Raji (cell line): ENCODE results near the gene MKX.

Source experiments
- POLR2A ChIP-seq: IDR thresholded peaks from 2 replicates; pipeline ENCODE4 v1.6.1; 2011; ENCODE audit warnings: low read depth, low read length, control low read depth; ENCODE audit not compliant: insufficient read depth

Gene MKX

DNA sequence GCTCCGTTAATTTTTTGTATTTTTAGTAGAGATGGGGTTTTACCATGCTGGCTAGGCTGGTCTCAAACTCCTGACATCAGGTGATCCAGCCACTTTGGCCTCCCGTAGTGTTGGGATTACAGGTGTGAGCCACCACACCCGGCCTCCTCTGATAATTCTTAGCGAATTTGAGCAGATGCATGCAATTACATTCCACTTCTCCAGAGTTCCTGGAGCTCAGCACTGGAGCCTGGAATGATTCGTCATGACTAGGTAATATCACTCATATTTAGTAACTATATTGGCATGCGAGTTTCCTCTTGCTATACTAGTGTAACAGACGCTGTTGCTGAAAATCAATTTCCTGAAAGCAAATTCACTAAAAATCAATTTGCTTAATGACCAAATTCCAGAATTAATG lies 86.8 kb downstream of the MKX start:
- no peak for TF ChIP-seq POLR2A

DNA sequence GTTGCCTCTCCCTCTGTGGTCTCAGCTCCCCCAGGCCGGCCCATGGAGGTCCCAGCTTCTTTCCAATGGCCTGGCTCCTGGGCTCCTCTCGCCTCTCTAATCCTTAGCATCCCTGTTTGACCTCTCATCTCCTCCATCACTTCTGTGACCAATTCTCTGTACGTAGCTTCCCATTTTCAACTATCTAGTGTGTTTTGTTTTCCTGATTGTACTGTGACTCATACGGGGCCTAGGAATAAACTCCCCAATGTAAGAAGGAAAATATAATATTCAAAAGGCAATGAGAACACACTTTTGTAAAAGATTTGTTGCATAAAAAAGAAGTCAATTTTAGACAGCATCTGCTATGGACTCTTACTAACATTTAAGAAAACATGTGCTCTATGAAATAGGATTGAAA lies 90.3 kb downstream of the MKX start:
- no peak for TF ChIP-seq POLR2A

DNA sequence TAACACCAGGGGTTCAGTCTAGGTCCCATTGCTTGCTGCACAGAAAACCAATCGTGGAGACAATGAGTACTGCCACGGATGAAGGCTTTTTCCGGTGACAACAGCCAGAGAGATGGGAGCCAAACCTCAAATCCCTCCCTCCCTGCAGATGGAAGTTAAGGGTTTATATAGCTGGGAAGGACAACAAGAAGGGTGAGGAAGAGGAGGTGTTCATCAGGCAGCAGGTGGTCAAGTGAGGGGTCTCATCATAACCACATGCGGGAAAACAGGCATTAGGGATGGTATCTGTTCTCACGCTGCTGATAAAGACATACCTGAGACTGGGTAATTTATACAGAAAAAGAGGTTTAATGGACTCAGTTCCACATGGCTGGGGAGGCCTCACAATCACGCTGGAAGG lies 91.3 kb downstream of the MKX start:
- no peak for TF ChIP-seq POLR2A

DNA sequence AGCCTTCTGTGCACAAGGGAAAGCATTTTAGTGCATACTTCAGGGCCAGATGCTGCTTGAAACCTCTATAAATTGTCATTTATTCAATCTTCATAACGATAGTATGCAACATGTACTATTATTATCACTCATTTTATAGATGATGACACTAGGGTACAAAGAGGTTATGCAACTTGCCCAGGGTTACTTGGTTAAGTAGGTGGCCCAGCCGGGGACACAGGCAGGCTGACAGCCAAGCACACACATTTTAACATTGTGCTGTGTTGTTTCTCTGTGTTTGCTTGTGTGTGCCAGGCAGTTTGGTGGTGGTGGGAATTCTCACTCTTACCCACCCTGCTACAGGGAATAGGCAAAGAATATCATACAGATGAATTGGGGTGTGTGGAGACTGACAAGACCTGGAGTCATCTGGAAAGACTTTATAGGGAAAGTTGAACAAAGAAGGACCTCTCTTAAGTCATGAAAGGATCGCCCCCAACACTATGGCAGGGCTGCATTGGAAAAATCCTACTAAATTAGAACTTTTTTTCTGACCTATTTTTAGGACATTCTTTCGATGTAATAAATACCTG lies 98.9 kb downstream of the MKX start:
- no peak for TF ChIP-seq POLR2A

DNA sequence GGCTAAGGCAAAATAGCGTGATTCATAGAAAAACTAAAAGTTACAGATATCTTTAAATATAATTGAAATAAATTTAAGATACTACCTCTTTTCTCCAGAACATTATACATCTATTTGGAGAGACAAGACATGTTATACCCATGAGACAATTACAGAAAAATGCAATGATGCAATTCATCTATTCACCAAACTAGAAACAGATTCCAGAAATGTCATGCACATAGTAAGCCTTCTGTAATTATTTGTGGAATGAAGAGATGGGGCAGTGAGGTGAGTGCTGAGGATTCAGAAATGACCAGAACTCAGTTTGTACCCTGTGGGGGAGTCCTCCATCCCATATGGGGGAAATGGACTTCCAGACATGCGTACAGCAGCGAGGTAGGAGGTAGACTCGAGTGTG lies 99.4 kb downstream of the MKX start:
- TF ChIP-seq POLR2A = no peak

DNA sequence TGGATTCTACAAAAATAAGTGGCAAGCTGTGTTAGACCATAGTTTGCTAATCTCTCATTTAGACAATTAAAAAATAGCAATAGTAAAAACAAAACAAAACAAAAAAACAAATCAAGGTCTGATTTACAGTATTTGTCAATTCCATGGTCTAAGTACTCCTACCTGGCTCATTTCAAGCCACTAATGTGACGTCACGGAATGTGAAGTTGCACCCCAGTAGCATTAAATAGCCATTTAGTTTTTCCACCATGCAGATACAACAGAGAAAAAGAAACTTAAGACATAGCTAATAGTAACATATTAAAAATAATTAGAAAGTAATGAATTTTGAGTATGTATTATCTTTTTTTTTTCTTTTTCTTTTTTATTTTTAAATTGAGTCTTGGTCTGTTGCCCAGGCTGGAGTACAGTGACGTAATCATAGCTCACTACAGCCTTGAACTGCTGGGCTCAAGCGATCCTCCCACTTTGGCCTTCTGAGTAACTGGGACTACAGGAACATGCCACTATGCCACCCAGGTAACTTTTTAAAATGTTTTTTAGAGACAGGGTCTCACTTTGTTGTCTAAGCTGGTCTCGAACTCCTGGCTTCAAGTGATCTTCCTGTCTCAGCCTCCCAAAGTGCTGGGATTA lies 101.2 kb downstream of the MKX start:
- no peak for TF ChIP-seq POLR2A

DNA sequence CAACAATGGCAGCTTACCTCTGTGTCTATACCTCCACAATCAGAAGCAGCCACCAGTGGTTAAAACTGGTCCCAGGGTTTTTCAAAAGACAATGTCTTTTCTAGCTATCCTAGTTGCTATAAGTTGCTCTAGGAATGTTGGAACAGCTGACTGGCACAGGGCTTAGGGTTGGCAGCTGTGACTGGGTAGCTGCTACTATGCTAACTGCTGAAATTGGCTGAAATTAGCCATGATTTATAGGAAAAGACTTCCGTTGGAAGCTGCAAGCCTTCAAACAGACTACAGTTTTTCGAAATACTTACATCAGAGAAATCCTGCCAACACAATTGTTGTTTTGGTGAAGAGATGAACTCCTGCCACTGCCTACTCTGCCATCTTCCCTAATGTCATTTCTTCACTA lies 102.3 kb downstream of the MKX start:
- no peak for TF ChIP-seq POLR2A

DNA sequence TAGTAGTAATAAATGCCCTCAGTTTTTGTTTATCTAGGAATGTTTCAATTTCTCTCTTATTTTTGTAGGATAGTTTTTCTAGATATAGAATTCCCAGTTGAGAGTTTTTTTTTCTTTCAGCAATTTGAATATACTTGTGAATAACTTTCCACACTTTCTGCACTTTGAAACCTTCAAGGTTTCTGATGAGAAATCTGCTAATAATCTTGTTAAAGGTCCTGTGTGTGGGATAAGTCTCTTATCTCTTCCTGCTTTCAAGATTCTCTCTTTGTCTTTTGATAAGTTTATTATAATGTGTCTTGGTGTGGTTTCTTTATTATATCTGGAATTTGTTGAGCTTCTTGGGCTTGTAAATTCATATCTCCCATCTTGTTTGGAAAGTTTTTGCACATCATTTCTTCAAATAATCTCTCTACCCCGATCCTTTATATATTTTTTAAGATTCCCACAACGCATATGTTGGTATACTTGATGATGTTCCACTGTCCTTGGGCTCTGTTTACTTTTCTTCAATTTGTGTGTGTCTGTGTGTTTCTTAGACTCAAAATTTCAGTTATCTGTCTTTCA lies 103.5 kb downstream of the MKX start:
- no peak for TF ChIP-seq POLR2A

DNA sequence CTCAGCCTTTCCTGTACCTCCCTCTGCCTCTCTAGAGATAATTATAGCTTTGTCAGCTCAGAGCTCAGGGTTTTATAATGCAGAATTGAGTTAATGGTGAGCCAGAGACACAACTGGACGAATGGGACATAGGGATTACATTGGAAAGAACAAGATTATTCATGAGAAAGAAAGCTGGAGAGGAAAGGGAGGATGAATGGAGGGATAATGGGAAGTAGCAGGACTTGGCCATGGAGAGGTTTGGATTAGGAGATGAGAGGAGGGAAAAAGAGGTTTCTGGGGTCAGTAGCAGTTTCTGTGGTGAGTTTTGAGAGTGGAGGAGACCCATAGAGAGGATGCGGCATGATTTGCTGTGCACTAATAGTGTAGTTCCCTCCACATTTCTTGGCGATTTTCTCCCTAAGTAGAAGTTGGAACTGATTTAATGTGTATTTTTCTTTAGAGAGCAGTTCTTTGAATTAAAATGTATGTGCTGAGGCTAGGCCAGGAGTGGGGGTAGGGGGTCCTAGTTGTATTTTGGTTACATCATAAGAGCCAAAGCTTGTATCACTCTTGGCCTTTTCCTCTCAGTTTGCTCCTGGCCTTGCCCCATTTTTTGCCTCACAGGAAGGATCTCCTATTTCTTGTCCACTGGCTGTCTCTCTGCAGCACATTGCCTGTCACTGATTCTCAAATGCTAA lies 107.4 kb downstream of the MKX start:
- no peak for TF ChIP-seq POLR2A

DNA sequence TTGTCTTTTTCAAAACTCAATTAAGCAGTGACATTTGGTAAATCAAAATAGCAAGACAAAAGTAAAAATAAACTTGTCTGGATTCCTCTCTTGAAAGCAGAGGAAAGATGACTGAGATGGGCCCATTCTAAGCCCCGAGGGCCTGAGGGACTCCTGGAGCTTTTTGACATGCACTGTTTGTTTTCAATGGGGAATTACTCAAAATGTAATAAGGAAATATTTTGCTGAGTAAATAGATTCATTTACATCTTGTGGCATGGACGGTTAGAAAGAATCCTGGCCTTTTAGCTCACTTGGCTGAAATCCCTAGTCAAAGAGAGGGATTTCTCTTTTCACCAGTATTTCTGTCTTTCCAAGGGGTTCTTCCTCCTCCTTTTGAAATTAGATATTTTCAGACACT lies 108.0 kb downstream of the MKX start:
- TF ChIP-seq POLR2A = no peak

DNA sequence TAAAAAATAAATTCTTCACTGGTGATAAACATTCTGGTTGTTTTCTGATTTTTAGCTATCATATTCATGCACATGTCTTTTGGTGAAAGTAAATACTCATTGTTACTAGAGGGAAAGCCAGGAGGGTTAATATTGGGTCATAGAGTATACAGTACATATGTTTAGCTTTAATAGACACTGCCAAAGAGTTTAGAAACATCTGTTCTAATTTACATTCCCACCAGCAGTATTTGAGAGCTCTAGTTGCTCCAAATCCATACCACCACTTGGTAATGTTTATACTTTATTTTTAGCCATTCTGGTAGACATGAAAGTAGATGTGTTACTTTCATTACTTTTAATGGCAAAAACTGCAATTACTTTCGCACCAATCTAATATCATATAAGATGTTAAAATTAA lies 108.8 kb downstream of the MKX start:
- no peak for TF ChIP-seq POLR2A

DNA sequence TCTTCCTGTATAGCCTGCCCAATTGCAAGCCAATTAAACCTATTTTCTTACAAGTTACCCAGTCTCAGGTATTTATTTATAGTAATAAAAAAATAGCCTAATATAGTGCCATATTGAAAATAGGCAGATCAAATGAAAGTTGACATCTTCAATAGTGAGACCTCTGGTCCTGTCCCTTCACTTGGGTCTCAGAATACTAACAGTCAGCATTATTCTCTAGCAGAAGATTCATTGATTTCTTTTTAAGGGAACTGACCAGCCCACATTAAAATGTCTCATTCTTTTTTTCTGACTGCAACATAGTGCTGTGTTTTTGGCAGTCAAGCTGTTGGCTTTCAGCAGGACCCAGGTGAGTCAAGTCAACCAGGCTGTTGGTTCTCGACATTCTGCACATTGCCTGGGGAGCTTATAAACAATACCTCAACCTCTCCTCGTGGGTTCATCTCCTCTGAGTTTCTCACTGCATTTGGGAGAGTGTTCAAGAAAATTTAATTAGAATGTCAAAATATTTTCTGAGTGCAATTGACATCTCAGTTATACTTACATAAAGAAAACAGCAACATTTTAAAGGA lies 109.8 kb downstream of the MKX start:
- TF ChIP-seq POLR2A = no peak

DNA sequence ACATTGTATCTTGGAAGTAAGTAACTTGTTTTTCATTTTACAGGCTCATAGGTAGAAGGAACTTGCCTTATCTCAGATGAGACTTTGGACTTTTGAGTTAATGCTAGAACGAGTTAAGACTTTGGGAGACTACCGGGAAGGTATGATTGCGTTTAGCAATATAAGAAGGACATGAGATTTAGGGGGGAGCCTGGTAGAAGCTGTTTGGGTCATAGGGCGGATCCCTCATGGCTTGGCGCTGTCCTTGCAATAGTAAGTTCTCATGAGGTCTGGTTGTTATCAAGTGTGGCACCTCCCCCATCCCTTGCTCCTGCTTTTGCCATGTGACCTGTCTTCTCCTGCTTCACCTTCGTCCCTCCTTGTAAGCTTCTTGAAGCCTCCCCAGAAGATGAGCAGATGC lies 110.3 kb downstream of the MKX start:
- no peak for TF ChIP-seq POLR2A

DNA sequence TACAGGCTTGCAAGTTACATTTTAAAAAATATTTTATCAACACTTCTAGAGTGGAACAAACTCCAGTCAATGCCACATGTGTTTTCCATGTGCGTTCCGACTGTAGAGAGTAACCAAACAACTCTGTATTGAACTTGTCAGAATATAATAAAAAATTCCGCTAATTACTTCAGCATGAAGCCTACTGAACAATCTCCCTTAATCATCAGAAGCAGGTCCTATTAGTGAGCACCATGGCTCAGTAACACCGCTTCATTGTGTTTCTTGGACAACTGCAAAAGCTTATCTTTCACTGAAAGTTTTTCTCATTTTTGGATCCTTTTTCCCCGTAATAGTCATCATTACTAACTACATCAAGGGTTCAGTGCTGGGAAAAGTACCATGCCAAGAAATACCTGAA lies 117.0 kb downstream of the MKX start:
- TF ChIP-seq POLR2A = no peak

DNA sequence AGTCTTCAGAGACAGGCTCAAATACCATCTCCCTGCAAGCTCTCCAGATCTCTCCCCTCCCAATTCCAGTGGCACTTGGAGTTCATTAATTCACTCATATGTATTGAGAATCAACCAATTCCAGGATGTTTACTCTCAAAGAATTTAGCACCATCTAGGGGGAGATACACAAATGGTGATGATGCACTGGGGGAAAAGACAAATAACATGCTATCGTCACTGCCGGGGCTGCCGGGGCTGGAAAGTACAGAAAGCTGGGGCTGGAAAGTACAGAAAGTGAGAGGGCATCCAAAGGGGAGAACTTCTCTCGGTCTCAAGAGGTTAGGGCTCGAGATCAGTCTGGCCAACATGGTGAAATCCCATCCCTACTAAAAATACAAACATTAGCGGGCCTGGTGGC lies 118.7 kb downstream of the MKX start:
- TF ChIP-seq POLR2A = no peak
